Stimulated activated CD8-positive, alpha-beta memory T cell treated with anti-CD3 and anti-CD28 coated beads, Interleukin-7, amount 100 ng/mL, for 4 hours (primary cell): ENCODE measurements around the gene PROM1.

Experiments used
- DNase-seq, 2 donors: peaks; one replicate each; pipeline ENCODE4 v3.0.0-alpha.2; 2020; ENCODE audit warnings: low read depth in 2 of 2

PROM1 gene

GRCh38 chr4:16109256-16109655 is 25.4 kb upstream of the PROM1 start:
- DNase-seq, result no peak

- no peak for DNase-seq
Measured at GRCh38 chr4:16106956-16107355, 23.1 kb upstream of the PROM1 start.

- no peak for DNase-seq
Measured at GRCh38 chr4:16104520-16104919, 20.7 kb upstream of the PROM1 start.

GRCh38 chr4:16102356-16102755 is 18.5 kb upstream of the PROM1 start:
- no peak for DNase-seq

- no peak for DNase-seq
Measured at GRCh38 chr4:16100833-16101232, 17.0 kb upstream of the PROM1 start.

- DNase-seq, result no peak
Measured at GRCh38 chr4:16092682-16093319, 9.0 kb upstream of the PROM1 start.

GRCh38 chr4:16090096-16090705 is 6.4 kb upstream of the PROM1 start:
- DNase-seq, result no peak

- no peak for DNase-seq
Measured at GRCh38 chr4:16089156-16089555, 5.3 kb upstream of the PROM1 start.

- DNase-seq, result no peak
Measured at GRCh38 chr4:16088601-16089000, 4.8 kb upstream of the PROM1 start.

- no peak for DNase-seq
Measured at GRCh38 chr4:16085822-16086221, 2.0 kb upstream of the PROM1 start.

GRCh38 chr4:16082426-16083240 is 1.2 kb downstream of the PROM1 start:
- no peak for DNase-seq

GRCh38 chr4:16082041-16082425 is 1.8 kb downstream of the PROM1 start:
- DNase-seq, result no peak

- DNase-seq, result no peak
Measured at GRCh38 chr4:16079046-16079445, 4.8 kb downstream of the PROM1 start.

- no peak for DNase-seq
Measured at GRCh38 chr4:16078195-16078760, 5.5 kb downstream of the PROM1 start.

GRCh38 chr4:16077786-16078185 is 6.0 kb downstream of the PROM1 start:
- DNase-seq, result no peak

GRCh38 chr4:16075975-16076757 is 7.7 kb downstream of the PROM1 start:
- no peak for DNase-seq

- DNase-seq, result no peak
Measured at GRCh38 chr4:16075061-16075460, 8.8 kb downstream of the PROM1 start.

- no peak for DNase-seq
Measured at GRCh38 chr4:16072168-16072567, 11.7 kb downstream of the PROM1 start.

- DNase-seq, result no peak
Measured at GRCh38 chr4:16070203-16070602, 13.6 kb downstream of the PROM1 start.

- DNase-seq, result no peak
Measured at GRCh38 chr4:16067515-16067914, 16.3 kb downstream of the PROM1 start.

GRCh38 chr4:16066586-16067128 is 17.2 kb downstream of the PROM1 start:
- no peak for DNase-seq

- DNase-seq, result no peak
Measured at GRCh38 chr4:16065066-16065465, 18.8 kb downstream of the PROM1 start.
